ENCODE data around the gene NUDT14. TPM values are rescaled to one million over a fixed set of nuclear protein-coding genes. Genes with fewer than 3 reads are reported as not detected.

NUDT14 gene
- total RNA-seq, 1 donor from 2014 or later, result 59.1 TPM

DNA sequence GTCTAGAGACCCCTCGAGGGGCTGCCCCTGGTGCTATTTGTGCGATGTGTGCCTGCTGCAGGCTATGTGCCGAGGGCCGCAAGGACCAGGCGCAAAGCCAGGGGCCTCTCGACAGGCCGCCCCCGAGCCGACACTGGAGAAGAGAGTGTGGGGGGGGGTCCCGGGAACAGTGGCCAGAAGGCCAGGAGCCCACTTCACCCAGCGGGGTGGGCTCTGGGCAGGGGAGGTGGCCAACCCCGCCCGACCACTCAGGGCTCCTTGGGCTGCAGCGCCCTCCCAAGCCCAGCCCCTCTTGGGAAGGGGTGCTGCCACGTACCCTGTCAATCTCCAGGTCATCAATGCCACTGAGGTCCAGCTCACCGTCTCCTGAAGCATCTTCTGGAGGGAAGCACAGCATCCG is 38.6 kb upstream of the NUDT14 start:
- intact Hi-C loops (cut with DNase I), result no loop called here
- Histone ChIP-seq H3K27ac (no peak overlapping the region), H3K27me3 (no peaks in the 10 kb centered on the region), H3K4me3 (no peak overlapping the region), H3K9me3 (no peaks in the 10 kb centered on the region), H3K36me3 (peaks cover 48% of the 10 kb centered on the region), H3K4me1 (no peaks in the 10 kb centered on the region)
- ATAC-seq (no peak), DNase-seq (no peak)
- TF ChIP-seq, protein P1, sequence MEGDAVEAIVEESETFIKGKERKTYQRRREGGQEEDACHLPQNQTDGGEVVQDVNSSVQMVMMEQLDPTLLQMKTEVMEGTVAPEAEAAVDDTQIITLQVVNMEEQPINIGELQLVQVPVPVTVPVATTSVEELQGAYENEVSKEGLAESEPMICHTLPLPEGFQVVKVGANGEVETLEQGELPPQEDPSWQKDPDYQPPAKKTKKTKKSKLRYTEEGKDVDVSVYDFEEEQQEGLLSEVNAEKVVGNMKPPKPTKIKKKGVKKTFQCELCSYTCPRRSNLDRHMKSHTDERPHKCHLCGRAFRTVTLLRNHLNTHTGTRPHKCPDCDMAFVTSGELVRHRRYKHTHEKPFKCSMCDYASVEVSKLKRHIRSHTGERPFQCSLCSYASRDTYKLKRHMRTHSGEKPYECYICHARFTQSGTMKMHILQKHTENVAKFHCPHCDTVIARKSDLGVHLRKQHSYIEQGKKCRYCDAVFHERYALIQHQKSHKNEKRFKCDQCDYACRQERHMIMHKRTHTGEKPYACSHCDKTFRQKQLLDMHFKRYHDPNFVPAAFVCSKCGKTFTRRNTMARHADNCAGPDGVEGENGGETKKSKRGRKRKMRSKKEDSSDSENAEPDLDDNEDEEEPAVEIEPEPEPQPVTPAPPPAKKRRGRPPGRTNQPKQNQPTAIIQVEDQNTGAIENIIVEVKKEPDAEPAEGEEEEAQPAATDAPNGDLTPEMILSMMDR (IDR thresholded peaks at IDR 0.05), result no peak

DNA sequence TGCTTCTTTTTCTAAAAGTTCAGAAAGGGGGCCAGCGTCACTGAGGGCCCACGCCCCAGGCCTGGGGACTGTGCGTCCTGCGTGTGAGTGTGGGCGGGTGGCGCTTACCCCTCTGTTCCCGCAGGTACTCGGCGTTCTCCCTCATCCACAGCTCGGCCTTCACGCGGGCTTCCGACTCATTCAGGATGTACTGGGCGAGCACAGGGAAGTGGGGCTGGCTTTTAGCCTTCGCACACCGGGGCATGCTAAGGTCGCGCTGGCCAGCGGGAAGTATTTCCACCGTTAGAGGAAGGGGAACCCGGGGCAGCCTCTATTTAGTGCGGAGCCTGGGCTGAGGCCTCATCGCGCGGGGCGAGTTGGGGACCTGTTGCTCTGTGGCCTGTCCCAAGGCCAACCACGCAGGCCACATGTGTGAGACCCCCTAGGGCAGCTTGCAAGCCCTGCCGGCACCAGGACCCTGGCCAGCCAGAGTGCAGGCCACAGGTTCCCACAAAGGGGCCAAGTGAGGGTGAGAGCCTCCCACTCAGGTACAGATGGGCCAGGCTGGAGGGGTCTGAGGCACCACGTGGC is 38.0 kb upstream of the NUDT14 start:
- intact Hi-C loops (cut with DNase I), result no loop called here
- no peak overlapping the region for H3K27ac ChIP-seq
- no peak for DNase-seq

DNA sequence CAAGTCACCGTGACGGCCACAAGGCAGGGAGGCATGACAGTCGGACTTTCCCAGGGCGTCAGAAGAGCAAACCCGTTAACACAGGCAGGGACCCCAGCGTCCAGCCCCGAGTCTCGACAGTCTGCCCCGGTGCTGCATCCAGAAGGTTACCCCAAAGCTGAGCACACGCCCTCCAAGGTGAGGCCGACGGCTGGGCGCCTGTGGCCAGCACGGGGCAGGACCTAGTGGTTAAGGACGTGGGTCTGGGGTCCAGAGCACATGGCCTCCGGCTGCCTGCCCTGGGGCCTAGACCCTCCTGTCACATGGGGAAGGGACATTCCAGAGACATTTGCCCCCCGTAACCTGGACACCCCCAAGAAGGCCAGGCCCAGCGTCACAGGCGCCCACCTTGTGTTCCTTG is 37.5 kb upstream of the NUDT14 start:
- Histone ChIP-seq H3K27ac (no peak overlapping the region), H3K9me3 (no peaks in the 10 kb centered on the region), H3K27me3 (no peaks in the 10 kb centered on the region), H3K4me1 (no peaks in the 10 kb centered on the region), H3K36me3 (peaks cover 48% of the 10 kb centered on the region), H3K4me3 (no peak overlapping the region)
- TF ChIP-seq, protein P1 (IDR thresholded peaks at IDR 0.05), result no peak
- no peak for ATAC-seq
- no peak for DNase-seq
- intact Hi-C loops (cut with DNase I), result no loop called here

More for the DNA sequence above, 38.0 kb upstream of the NUDT14 start:
- peaks cover 48% of the 10 kb centered on the region for H3K36me3 ChIP-seq
- H3K4me1 ChIP-seq, result no peaks in the 10 kb centered on the region
- no peak for ATAC-seq
- H3K27me3 ChIP-seq, result no peaks in the 10 kb centered on the region
- no peak overlapping the region for H3K4me3 ChIP-seq
- H3K9me3 ChIP-seq, result no peaks in the 10 kb centered on the region
- TF ChIP-seq, protein P1 (IDR thresholded peaks at IDR 0.05), result no peak

DNA sequence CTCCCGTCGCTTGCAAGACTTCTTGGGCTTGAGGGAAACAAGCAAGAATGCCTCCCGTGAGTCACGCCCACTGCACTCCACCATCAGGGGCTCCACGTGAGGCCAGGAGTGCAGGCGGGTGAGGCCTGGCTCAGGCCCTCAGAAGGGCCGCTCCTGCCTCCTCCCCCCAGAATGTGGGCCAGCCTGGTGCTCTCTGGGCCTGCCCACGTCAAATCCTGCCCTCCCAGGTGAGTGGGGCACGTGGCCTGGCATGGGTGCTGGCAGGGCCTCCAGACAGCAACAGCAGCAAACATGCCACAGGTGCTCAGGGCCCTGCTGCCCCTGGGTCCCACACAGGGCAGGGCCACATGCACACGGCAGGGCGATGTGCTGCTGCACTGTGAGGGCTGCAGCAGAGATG is 36.7 kb upstream of the NUDT14 start:
- DNase-seq, result peak; percentile 93
- intact Hi-C loops (cut with DNase I), result no loop called here
- Histone ChIP-seq H3K36me3 (peaks cover 52% of the 10 kb centered on the region), H3K27me3 (no peaks in the 10 kb centered on the region), H3K4me3 (no peak overlapping the region), H3K9me3 (no peaks in the 10 kb centered on the region), H3K27ac (no peak overlapping the region), H3K4me1 (no peaks in the 10 kb centered on the region)
- ATAC-seq, result peak; percentile 91
- TF ChIP-seq, protein P1 (IDR thresholded peaks at IDR 0.05), result no peak

DNA sequence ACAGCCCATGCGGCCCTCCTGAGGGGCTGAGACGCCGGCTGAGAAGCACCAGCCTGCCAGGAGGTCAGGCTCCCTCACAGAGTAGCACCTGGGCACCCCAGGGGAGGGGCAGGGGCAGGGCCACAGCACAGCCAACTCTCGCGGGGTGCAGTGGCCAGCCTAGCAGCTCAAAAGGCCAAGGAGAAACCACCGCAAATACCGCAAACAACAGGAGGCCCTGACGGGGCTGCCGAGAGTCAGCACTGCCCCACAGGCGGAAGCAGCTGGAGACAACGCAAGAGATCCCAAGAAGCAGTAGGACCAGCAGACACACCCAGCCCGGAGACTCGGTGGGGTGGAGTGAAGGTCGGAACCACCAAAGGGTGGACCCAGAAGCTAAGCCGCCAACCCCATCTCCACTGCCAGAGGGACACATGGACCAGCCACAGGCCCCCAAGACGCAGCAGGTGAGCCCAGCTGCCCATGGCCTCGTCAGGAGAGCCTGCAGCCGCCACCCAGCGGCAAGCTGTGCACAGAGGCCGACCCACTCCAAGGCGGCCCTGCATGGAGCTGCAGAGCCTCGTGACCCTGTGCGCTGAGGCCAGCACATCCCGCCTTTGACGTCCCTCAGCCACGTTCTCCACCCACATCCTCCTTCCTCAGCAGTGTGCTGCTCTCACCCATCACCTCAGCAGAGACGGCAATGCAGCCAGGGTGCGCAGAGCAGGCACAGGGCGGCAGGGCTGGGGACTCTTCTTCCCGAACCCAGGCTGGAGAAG is 35.6 kb upstream of the NUDT14 start:
- DNase-seq (no peak), ATAC-seq (no peak)
- no peaks in the 10 kb centered on the region for H3K4me1 ChIP-seq
- TF ChIP-seq, protein P1 (IDR thresholded peaks at IDR 0.05), result no peak
- no peaks in the 10 kb centered on the region for H3K27me3 ChIP-seq
- intact Hi-C loops (cut with DNase I), result no loop called here
- H3K27ac ChIP-seq, result no peak overlapping the region
- H3K36me3 ChIP-seq, result peaks cover 50% of the 10 kb centered on the region
- no peak overlapping the region for H3K4me3 ChIP-seq
- H3K9me3 ChIP-seq, result no peaks in the 10 kb centered on the region
